Right cardiac atrium (tissue), 5 donors: Measurements from ENCODE around the gene OLFM1. TPM values are rescaled to one million over a fixed set of nuclear protein-coding genes. Genes with fewer than 3 reads are reported as not detected.
"Not testable (repeated sequence)": the region's sequence is repeated elsewhere in the genome, so short reads cannot be mapped to it uniquely, and the experiment has no call there.

Source experiments
- ATAC-seq, 2 donors: fragments of 200-7000 bp; cut with Tn5 transposase; one replicate each; pipeline versions ENCODE4 v1.8.0 to v1.9.1; 2020; ENCODE audit warnings: moderate library complexity in 2 of 2, mild to moderate bottlenecking in 1 of 2
- DNase-seq, 3 donors: peaks; one replicate each; pipeline ENCODE4 v3.0.0-alpha.2; 2020
- H3K27ac ChIP-seq: one replicate; pipeline ENCODE4 v1.5.1; 2013; ENCODE audit warnings: mild to moderate bottlenecking, low read length, control low read depth, moderate library complexity
- H3K27me3 ChIP-seq: one replicate; pipeline ENCODE4 v1.6.1; 2013; ENCODE audit not compliant: control insufficient read depth, insufficient read depth
- H3K4me1 ChIP-seq: one replicate; pipeline ENCODE4 v1.6.1; 2013; ENCODE audit warnings: low read length; ENCODE audit not compliant: control insufficient read depth, insufficient read depth
- H3K4me3 ChIP-seq: one replicate; pipeline ENCODE4 v1.5.1; 2013; ENCODE audit warnings: low read length, control low read depth
- H3K9me3 ChIP-seq: one replicate; pipeline ENCODE4 v1.6.1; 2013; ENCODE audit warnings: low read length; ENCODE audit not compliant: control insufficient read depth
- WGBS: extraction: QIAGEN DNeasy Blood & Tissue Kit; methylation state at CpG from one replicate; pipeline ENCODE4 v1.1.7; 2013; 5-methylcytosine and 5-hydroxymethylcytosine counted together
- intact Hi-C, 4 donors: fragments of 100-400 bp; cut with DNase I; formaldehyde crosslinking; loops; one replicate each; pipeline versions ENCODE4 v1.11.0 to v1.14.0; 2022 to 2023
- polyA plus RNA-seq: library from polyadenylated mRNA; stranded (reverse); fragments of 200-250 nt; gene quantifications from one replicate; pipeline ENCODE4 v1.2.3, GENCODE V29; 2013
- total RNA-seq, 4 donors: library from RNA; stranded (reverse); fragmentation: NEBNext Ultra II Directional; extraction: Animal tissue kit (Norgen Biotek cat#: 25700); gene quantifications; one replicate each; pipeline ENCODE4 v1.2.1, GENCODE V29; 2021
- donor health status: healthy with polysubstance abuse.
- donor health status: DM: no; HTN: yes; CAD: no.
- donor health status: DM: no; HTN: no; CAD: no.
- donor health status: DM: no; HTN: yes; CAD: no; lungs with severe emphysema.
- donor health status: DM: yes; HTN: yes; CAD: no.

Gene OLFM1
- total and polyA plus RNA-seq, 5 donors, result 8.8 to 19.1 (median 10.0) TPM

DNA sequence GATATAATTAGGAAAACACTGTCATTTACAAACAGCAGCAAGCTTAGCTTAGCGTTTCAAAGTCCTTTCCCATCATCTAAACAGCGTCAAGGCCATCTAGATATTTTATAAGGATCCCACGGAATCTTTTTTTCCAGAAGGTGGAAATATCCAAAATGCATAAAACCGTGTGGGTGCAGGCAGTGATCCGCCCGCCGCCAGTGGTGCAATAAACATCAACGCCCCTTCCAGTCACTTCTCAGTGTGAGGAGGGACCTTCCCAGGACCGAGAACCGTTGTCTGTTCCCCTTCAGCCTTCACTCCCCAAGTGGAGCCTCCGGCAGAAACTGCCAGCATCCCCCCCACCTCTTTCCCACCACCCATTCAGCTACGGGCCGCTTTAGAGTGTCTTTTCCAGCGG, 22.9 kb downstream of the OLFM1 start:
- 61% methylated on average over 14 of the region's 14 CpGs for WGBS

DNA sequence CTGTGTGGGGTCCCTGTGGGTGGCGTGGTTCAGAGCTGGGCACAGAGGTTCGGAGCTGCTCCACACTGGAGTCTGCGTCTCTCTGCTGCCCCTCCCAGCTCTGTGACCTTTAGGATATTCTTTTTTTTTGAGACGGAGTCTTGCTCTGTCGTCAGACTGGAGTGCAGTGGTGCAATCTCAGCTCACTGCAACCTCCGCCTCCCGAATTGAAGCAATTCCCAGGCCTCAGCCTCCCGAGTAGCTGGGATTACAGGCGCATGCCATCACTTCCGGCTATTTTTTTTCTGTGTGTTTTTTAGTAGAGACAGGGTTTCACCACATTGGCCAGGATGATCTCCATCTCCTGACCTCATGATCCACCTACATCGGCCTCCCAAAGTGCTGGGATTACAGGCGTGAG, 24.1 kb downstream of the OLFM1 start:
- H3K9me3 ChIP-seq, H3K27ac ChIP-seq, H3K4me3 ChIP-seq, H3K4me1 ChIP-seq, DNase-seq, intact Hi-C loops, ATAC-seq, H3K27me3 ChIP-seq: not testable (repeated sequence)
- WGBS, result 83% methylated on average over 12 of the region's 12 CpGs

More for the DNA sequence above, 22.9 kb downstream of the OLFM1 start:
- no peak overlapping the region for H3K4me3 ChIP-seq
- H3K27ac ChIP-seq, result no peak overlapping the region
- H3K27me3 ChIP-seq, result no peaks in the 10 kb centered on the region
- DNase-seq (peak in 1 of 3 donors; percentile 5), ATAC-seq (no peak)
- intact Hi-C loops, result no loop called here
- no peaks in the 10 kb centered on the region for H3K9me3 ChIP-seq
- H3K4me1 ChIP-seq, result no peaks in the 10 kb centered on the region

DNA sequence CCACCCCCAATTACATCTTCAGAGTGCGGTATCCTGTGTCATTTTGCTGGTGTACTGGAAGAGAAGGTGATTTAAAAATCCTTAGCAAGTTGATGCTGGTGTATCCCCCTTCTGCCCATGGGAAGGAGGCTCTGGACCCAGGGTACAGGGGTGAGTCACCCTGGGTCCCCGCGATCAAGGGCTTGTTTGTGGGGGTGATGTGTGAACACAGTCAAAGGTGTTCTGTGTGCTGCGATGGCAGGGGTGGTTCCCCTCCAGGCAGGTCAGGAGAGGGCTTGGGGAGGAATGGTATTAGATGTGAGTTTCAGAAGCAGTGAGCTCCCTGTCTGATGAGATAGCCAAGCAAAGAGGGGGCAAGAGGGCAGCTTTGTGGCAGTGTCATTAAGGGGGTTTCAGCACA, 28.9 kb downstream of the OLFM1 start:
- WGBS, result 85% methylated on average over 4 of the region's 4 CpGs
- peak in 1 of 3 donors; percentile 3 for DNase-seq
- intact Hi-C loops, result no loop called here

DNA sequence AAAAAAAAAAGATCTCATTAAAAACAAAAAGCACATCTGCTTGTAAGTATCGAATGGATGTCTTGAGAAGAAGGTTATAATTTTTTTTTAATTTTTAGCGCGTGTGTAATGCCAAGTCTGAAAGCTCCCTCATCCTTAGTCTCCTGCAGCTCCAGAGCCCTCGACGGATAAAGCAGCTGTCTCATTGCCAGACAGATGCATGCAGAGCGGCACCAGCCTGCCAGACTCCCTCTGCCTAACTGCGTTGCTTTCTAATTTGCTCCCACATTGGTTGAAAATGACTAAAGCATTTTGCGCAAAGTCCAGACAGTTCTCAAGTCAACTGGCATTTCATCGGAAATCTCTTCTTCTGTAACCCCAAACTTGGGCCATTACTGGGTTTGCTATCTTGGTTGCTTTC, 29.4 kb downstream of the OLFM1 start:
- Histone ChIP-seq H3K4me3 (no peak overlapping the region), H3K4me1 (no peaks in the 10 kb centered on the region), H3K27me3 (no peaks in the 10 kb centered on the region), H3K9me3 (no peaks in the 10 kb centered on the region), H3K27ac (no peak overlapping the region)
- DNase-seq (no peak), ATAC-seq (no peak)
- 77% methylated on average over 9 of the region's 9 CpGs for WGBS
- intact Hi-C loops, result no loop called here

More for the DNA sequence above, 28.9 kb downstream of the OLFM1 start:
- Histone ChIP-seq H3K4me1 (no peaks in the 10 kb centered on the region), H3K27ac (no peak overlapping the region), H3K4me3 (no peak overlapping the region), H3K9me3 (no peaks in the 10 kb centered on the region), H3K27me3 (no peaks in the 10 kb centered on the region)
- ATAC-seq, result no peak

DNA sequence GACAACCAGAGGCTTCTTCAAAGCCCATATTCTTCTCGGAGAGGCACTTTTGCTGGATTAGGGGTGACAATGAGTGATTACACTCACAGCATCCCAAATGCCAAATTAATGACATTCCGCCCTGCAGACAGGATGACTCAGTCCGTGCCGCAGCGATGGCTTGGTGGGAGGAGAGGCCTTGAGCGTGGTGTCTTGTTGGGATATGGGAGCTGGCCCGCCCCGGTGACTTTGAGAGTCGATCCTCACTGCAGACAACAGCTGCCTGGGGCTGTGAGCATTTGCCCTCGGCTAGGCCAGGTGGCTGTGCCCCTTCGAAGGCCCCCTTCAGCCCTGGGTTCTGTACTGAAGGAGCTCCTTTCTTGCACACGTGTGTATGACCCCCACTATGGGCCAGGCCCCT, 29.8 kb downstream of the OLFM1 start:
- no peak for ATAC-seq
- Histone ChIP-seq H3K27ac (no peak overlapping the region), H3K9me3 (no peaks in the 10 kb centered on the region), H3K27me3 (no peaks in the 10 kb centered on the region), H3K4me1 (no peaks in the 10 kb centered on the region), H3K4me3 (no peak overlapping the region)
- DNase-seq, result peak in 1 of 3 donors; percentile 20
- intact Hi-C loops, result no loop called here
- WGBS, result 65% methylated on average over 12 of the region's 12 CpGs

DNA sequence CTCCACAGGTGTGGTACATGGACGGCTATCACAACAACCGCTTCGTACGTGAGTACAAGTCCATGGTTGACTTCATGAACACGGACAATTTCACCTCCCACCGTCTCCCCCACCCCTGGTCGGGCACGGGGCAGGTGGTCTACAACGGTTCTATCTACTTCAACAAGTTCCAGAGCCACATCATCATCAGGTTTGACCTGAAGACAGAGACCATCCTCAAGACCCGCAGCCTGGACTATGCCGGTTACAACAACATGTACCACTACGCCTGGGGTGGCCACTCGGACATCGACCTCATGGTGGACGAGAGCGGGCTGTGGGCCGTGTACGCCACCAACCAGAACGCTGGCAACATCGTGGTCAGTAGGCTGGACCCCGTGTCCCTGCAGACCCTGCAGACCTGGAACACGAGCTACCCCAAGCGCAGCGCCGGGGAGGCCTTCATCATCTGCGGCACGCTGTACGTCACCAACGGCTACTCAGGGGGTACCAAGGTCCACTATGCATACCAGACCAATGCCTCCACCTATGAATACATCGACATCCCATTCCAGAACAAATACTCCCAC, 32.1 kb downstream of the OLFM1 start:
- 98% methylated on average over 30 of the region's 30 CpGs for WGBS
- ATAC-seq (no peak), DNase-seq (peak in 1 of 3 donors; percentile 26)
- intact Hi-C loops, result no loop called here
- H3K27ac ChIP-seq, result no peak overlapping the region
- no peaks in the 10 kb centered on the region for H3K4me1 ChIP-seq
- no peaks in the 10 kb centered on the region for H3K27me3 ChIP-seq
- H3K4me3 ChIP-seq, result no peak overlapping the region
- H3K9me3 ChIP-seq, result no peaks in the 10 kb centered on the region

DNA sequence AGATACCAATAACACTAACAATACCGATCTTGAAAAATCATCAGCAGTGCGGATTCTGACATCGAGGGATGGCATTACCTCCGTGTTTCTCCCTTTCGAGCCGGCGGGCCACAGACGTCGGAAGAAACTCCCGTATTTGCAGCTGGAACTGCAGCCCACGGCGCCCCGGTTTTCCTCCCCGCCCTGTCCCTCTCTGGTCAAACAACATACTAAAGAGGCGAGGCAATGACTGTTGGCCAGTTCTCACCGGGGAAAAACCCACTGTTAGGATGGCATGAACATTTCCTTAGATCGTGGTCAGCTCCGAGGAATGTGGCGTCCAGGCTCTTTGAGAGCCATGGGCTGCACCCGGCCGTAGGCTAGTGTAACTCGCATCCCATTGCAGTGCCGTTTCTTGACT, 32.8 kb downstream of the OLFM1 start:
- H3K9me3 ChIP-seq, result no peaks in the 10 kb centered on the region
- no peak for ATAC-seq
- H3K27me3 ChIP-seq, result no peaks in the 10 kb centered on the region
- no peak overlapping the region for H3K4me3 ChIP-seq
- intact Hi-C loops, result no loop called here
- H3K4me1 ChIP-seq, result no peaks in the 10 kb centered on the region
- H3K27ac ChIP-seq, result no peak overlapping the region
- DNase-seq, result no peak
- WGBS, result 96% methylated on average over 23 of the region's 23 CpGs

DNA sequence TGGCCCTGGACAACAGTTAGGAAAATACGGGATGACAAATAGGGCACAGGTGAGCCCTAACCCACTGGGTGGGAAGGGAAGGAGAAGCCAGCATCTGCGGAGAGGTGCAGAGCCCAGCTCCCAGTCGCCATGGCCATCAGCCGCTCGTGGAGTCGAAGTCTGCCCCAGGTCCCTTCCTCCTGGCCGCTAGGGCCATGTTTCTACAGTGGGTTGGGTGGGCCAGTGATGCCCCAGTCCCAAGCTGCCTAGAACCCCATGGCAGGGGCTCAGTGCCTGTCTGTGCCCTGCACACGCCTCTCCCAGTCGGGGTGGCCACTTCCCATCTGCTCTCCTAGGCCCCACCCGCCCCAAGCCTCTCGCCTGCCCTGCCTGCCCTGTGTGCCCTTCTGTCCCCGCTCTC, 34.8 kb downstream of the OLFM1 start:
- Histone ChIP-seq H3K27ac (no peak overlapping the region), H3K4me3 (no peak overlapping the region), H3K4me1 (no peaks in the 10 kb centered on the region), H3K27me3 (no peaks in the 10 kb centered on the region), H3K9me3 (no peaks in the 10 kb centered on the region)
- DNase-seq, result peak in 1 of 3 donors; percentile 30
- WGBS, result 88% methylated on average over 12 of the region's 12 CpGs
- intact Hi-C loops, result no loop called here
- no peak for ATAC-seq

DNA sequence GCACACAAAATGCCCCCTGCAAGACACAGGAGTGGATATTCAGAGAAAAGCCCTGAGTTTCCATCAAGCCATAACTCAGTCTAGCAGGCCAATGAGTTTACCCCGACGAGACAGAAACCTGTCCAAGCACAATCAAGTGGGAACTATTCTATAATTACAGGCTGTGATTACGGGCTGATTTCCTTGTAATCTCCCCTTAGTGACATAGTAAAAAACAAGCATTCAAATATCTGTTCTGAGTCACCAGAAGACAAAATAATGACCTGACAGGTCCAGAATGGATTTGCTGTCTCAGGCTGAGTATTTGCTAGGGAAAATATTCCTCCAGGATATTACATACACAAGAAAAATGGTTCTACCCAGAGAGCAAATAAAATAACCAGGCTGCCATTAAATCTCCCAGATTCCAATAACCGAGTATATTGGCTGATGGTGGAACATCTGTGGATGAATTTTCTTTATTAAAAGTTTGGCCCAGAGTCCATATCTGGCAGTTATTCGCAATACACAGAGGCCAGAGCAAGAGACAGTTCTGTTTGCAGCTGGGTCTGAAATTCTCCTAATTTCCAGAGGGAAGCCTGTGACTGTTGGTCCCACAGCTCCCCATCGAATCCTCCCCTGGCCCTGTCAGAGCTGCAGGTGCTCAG, 35.8 kb downstream of the OLFM1 start:
- H3K27ac ChIP-seq, result no peak overlapping the region
- WGBS, result 74% methylated on average over 6 of the region's 6 CpGs
- no peaks in the 10 kb centered on the region for H3K27me3 ChIP-seq
- intact Hi-C loops, result no loop called here
- no peak for DNase-seq
- no peaks in the 10 kb centered on the region for H3K4me1 ChIP-seq
- no peak for ATAC-seq
- no peak overlapping the region for H3K4me3 ChIP-seq
- H3K9me3 ChIP-seq, result no peaks in the 10 kb centered on the region

DNA sequence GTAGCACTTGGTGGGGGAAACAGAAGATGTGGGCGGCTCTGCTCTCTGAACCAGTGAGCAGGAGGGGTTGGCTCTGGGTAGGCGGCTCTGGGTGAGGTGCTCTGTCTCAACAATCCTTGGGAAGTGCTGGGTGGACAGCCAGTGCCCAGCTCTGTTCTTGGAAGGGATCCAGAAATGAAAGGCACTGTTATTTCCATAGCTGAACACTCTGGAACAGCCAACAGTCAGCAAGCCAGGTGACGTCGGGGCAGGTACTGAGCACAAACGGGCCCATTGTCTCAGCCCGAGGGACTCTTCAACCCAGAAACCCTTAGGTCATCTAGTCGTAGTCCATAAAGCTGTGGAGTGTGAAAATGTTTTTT, 36.3 kb downstream of the OLFM1 start:
- peak; percentile 64 to 73 for ATAC-seq
- intact Hi-C loops, result no loop called here
- no peaks in the 10 kb centered on the region for H3K9me3 ChIP-seq
- H3K4me1 ChIP-seq, result no peaks in the 10 kb centered on the region
- H3K27me3 ChIP-seq, result no peaks in the 10 kb centered on the region
- no peak overlapping the region for H3K27ac ChIP-seq
- 65% methylated on average over 7 of the region's 7 CpGs for WGBS
- no peak overlapping the region for H3K4me3 ChIP-seq
- peak in 1 of 3 donors; percentile 35 for DNase-seq

DNA sequence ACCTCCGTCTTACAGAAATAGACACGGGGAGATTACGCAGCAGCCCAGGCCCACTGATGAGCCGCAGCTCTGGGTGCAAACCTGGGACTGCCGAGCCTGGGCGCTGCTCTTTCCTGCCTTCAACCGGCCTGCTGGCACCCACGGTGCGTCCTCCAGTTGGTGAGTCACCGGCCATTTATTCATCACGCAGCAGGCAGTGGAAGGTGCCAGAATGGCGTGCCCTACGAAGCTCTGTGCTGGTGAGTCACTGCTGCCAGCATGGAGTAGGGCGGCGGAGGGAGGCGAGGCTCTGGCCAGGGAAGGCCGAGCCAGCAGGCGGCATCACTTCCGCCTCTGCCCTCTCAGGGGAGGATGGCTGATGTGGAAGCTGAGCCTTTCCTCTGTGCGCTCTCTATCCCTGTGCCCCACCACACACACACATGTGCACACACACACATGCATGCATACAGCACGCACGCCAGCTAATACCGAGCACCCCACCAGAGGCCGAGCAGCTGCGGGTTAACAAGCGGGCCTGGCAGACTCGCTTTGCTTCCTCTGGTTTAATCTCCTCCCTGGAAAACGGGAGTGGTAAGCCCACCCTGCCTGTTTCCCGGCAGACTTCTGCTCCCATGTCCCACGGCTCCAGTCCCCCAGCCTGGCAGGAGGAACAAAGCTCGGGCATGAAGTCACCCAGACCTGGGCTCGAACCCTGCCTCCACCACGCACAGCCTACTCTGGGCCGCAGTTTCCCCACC, 39.2 kb downstream of the OLFM1 start:
- peak in 1 of 2 donors; percentile 20 for ATAC-seq
- H3K27ac ChIP-seq, result no peak overlapping the region

More for the DNA sequence above, 39.2 kb downstream of the OLFM1 start:
- peak in 1 of 3 donors; percentile 27 for DNase-seq
- WGBS, result 80% methylated on average over 34 of the region's 34 CpGs
- Histone ChIP-seq H3K4me1 (no peaks in the 10 kb centered on the region), H3K9me3 (no peaks in the 10 kb centered on the region), H3K4me3 (no peak overlapping the region), H3K27me3 (no peaks in the 10 kb centered on the region)
- intact Hi-C loops, result no loop called here
